Nephron progenitor cell (in vitro differentiated cells): Measurements from ENCODE around the gene RPL29.

Source experiments
- DNase-seq: peaks from one replicate; pipeline ENCODE4 v3.0.0; 2021
- H3K27ac Mint-ChIP-seq: 2 replicates; pipeline ENCODE4 v1.8.0; 2021; ENCODE audit warnings: mild to moderate bottlenecking, moderate library complexity, mixed read lengths
- H3K27me3 Mint-ChIP-seq: 2 replicates; pipeline ENCODE4 v1.8.0; 2021; ENCODE audit warnings: mild to moderate bottlenecking, low read depth, mixed read lengths; ENCODE audit not compliant: poor library complexity
- H3K36me3 Mint-ChIP-seq: 2 replicates; pipeline ENCODE4 v1.8.0; 2021; ENCODE audit warnings: low read depth, mixed read lengths
- H3K4me1 Mint-ChIP-seq: 2 replicates; pipeline ENCODE4 v1.8.0; 2021; ENCODE audit warnings: mixed read lengths
- H3K4me3 Mint-ChIP-seq: 2 replicates; pipeline ENCODE4 v1.8.0; 2021; ENCODE audit warnings: mild to moderate bottlenecking, moderate library complexity, mixed read lengths
- H3K9me3 Mint-ChIP-seq: 2 replicates; pipeline ENCODE4 v1.8.0; 2021; ENCODE audit warnings: mild to moderate bottlenecking, moderate library complexity, mixed read lengths
- CTCF ChIP-seq: fragments of 200-600 bp; sonication (generic); IDR thresholded peaks from 2 replicates; pipeline ENCODE4 v1.5.0; 2021; ENCODE audit warnings: antibody characterized with exemption

Gene RPL29

GRCh38 chr3:52020796-52021195, 25.1 kb upstream of the RPL29 start:
- peaks cover 5% of the 10 kb centered on the region for H3K27me3 Mint-ChIP-seq
- H3K27ac Mint-ChIP-seq, result no peak overlapping the region
- no peak for TF ChIP-seq CTCF

GRCh38 chr3:52019352-52020080, 23.8 kb upstream of the RPL29 start:
- Mint-ChIP-seq H3K36me3 (no peaks in the 10 kb centered on the region), H3K4me3 (no peak overlapping the region), H3K27me3 (peaks cover 4% of the 10 kb centered on the region), H3K9me3 (no peaks in the 10 kb centered on the region), H3K4me1 (peaks cover 85% of the 10 kb centered on the region), H3K27ac (peak overlapping the region; percentile 90)
- no peak for TF ChIP-seq CTCF
- no peak for DNase-seq

More at GRCh38 chr3:52020796-52021195, 25.1 kb upstream of the RPL29 start:
- H3K4me1 Mint-ChIP-seq, result peaks cover 85% of the 10 kb centered on the region
- no peak overlapping the region for H3K4me3 Mint-ChIP-seq
- H3K36me3 Mint-ChIP-seq, result no peaks in the 10 kb centered on the region
- no peak for DNase-seq
- H3K9me3 Mint-ChIP-seq, result no peaks in the 10 kb centered on the region

- Mint-ChIP-seq H3K4me3 (no peak overlapping the region), H3K9me3 (no peaks in the 10 kb centered on the region)
Observed at GRCh38 chr3:52018319-52019000, 22.8 kb upstream of the RPL29 start.

GRCh38 chr3:52017586-52017985, 21.9 kb upstream of the RPL29 start:
- TF ChIP-seq CTCF, result no peak
- Mint-ChIP-seq H3K27ac (peak overlapping the region; percentile 70), H3K4me3 (no peak overlapping the region), H3K9me3 (no peaks in the 10 kb centered on the region), H3K4me1 (peaks cover 77% of the 10 kb centered on the region), H3K36me3 (no peaks in the 10 kb centered on the region), H3K27me3 (peaks cover 7% of the 10 kb centered on the region)
- no peak for DNase-seq

More at GRCh38 chr3:52018319-52019000, 22.8 kb upstream of the RPL29 start:
- H3K36me3 Mint-ChIP-seq, result no peaks in the 10 kb centered on the region
- DNase-seq, result no peak
- peak overlapping the region; percentile 84 for H3K27ac Mint-ChIP-seq
- H3K27me3 Mint-ChIP-seq, result peaks cover 7% of the 10 kb centered on the region
- TF ChIP-seq CTCF, result no peak
- H3K4me1 Mint-ChIP-seq, result peaks cover 82% of the 10 kb centered on the region

GRCh38 chr3:52015438-52016228, 19.9 kb upstream of the RPL29 start:
- no peaks in the 10 kb centered on the region for H3K36me3 Mint-ChIP-seq
- H3K9me3 Mint-ChIP-seq, result no peaks in the 10 kb centered on the region
- no peak overlapping the region for H3K27ac Mint-ChIP-seq
- no peak overlapping the region for H3K4me3 Mint-ChIP-seq
- peaks cover 58% of the 10 kb centered on the region for H3K4me1 Mint-ChIP-seq
- no peak for TF ChIP-seq CTCF
- no peak for DNase-seq
- peaks cover 7% of the 10 kb centered on the region for H3K27me3 Mint-ChIP-seq
